OCI-LY7 (cell line): Measurements from ENCODE around the gene PURB. TPM values are rescaled to one million over a fixed set of nuclear protein-coding genes. Genes with fewer than 3 reads are reported as not detected.

Experiments
- BruUV-seq: library from RNA; stranded (reverse); fragments of 400-500 nt; replicated peaks from 2 replicates; lab custom pipeline; 2021; lab: Mats Ljungman, UMichigan
- CTCF ChIA-PET: fragments of 300-600 bp; sonication (Branson Sonifier 250); formaldehyde crosslinking; loops from one replicate; lab custom pipeline; 2022; ENCODE audit warnings: antibody characterized with exemption; ENCODE audit not compliant: unreplicated experiment; lab: Charles Lee
- POLR2A ChIA-PET: fragments of 300-600 bp; sonication (Branson Sonifier 250); formaldehyde crosslinking; loops from one replicate; lab custom pipeline; 2022; ENCODE audit warnings: antibody characterized with exemption; lab: Charles Lee
- DNase-seq: peaks from one replicate; pipeline ENCODE4 v3.0.0-alpha.2; 2015; ENCODE audit warnings: low spot score
- H2AFZ ChIP-seq: fragments of 200-600 bp; sonication (generic), shearing (Covaris generic); 2 replicates; pipeline ENCODE4 v1.6.1; 2014; ENCODE audit warnings: mild to moderate bottlenecking, antibody characterized with exemption, low read length, moderate library complexity
- H3K27ac ChIP-seq: fragments of 200-600 bp; sonication (generic); 2 replicates; pipeline ENCODE4 v1.5.1; 2014; ENCODE audit warnings: mixed run types, low read depth, mild to moderate bottlenecking, moderate library complexity, low read length, inconsistent platforms; ENCODE audit not compliant: poor library complexity, severe bottlenecking
- H3K36me3 ChIP-seq: fragments of 200-600 bp; sonication (generic); 2 replicates; pipeline ENCODE4 v1.6.1; 2014; ENCODE audit warnings: mild to moderate bottlenecking, antibody characterized with exemption, low read length, moderate library complexity, mixed read lengths; ENCODE audit not compliant: insufficient read depth
- H3K4me1 ChIP-seq: fragments of 200-600 bp; sonication (generic); 2 replicates; pipeline ENCODE4 v1.5.1; 2014; ENCODE audit warnings: mild to moderate bottlenecking, low read length; ENCODE audit not compliant: insufficient read depth, poor library complexity, severe bottlenecking
- H3K4me2 ChIP-seq: fragments of 200-600 bp; sonication (generic); 2 replicates; pipeline ENCODE4 v1.6.1; 2014; ENCODE audit warnings: mild to moderate bottlenecking, low read length
- H3K4me3 ChIP-seq: fragments of 200-600 bp; sonication (generic); 2 replicates; pipeline ENCODE4 v1.5.1; 2014; ENCODE audit warnings: mild to moderate bottlenecking, low read depth, low read length; ENCODE audit not compliant: poor library complexity, severe bottlenecking
- H3K79me2 ChIP-seq: fragments of 200-600 bp; sonication (generic); 2 replicates; pipeline ENCODE4 v1.6.1; 2016; ENCODE audit warnings: low read depth, mild to moderate bottlenecking, low read length, moderate library complexity, mixed read lengths; ENCODE audit not compliant: insufficient read depth
- H3K9me2 ChIP-seq: fragments of 200-600 bp; sonication (generic); 2 replicates; pipeline ENCODE4 v1.6.1; 2016; ENCODE audit warnings: mild to moderate bottlenecking, low read length, mixed read lengths; ENCODE audit not compliant: insufficient read depth
- H3K9me3 ChIP-seq: fragments of 200-600 bp; sonication (generic); 2 replicates; pipeline ENCODE4 v1.6.1; 2014; ENCODE audit warnings: mild to moderate bottlenecking, mixed run types, low read length, mixed read lengths
- H4K20me1 ChIP-seq: fragments of 200-600 bp; sonication (generic); 2 replicates; pipeline ENCODE4 v1.6.1; 2014; ENCODE audit warnings: mild to moderate bottlenecking, antibody characterized with exemption, low read length, moderate library complexity, mixed read lengths; ENCODE audit not compliant: insufficient read depth
- CTCF ChIP-seq: fragments of 200-600 bp; sonication (generic); conservative IDR thresholded peaks from 2 replicates; pipeline ENCODE4 v1.5.1; 2014; ENCODE audit warnings: mild to moderate bottlenecking, antibody characterized with exemption, low read length, moderate library complexity, mixed read lengths
- EZH2phosphoT487 ChIP-seq: fragments of 200-600 bp; sonication (generic); IDR thresholded peaks from 2 replicates; pipeline ENCODE4 v1.6.1; 2018; ENCODE audit warnings: low read depth, borderline replicate concordance, mild to moderate bottlenecking, mixed run types, antibody characterized with exemption, low read length, moderate library complexity, mixed read lengths
- intact Hi-C: fragments of 100-400 bp; cut with micrococcal nuclease; formaldehyde crosslinking; loops from one replicate; pipeline ENCODE4 v1.10.0; 2022; ENCODE audit not compliant: unreplicated experiment
- total RNA-seq, 2 experiments: library from RNA; depleted of rRNA in 1 of 2; stranded (reverse); fragments of >200 nt in 1 of 2; shearing (Covaris generic) in 1 of 2; gene quantifications; 2 replicates each; pipeline ENCODE4 v1.2.3, GENCODE V29; 2014 to 2022

The PURB gene
- total RNA-seq, 2 experiments from 2014 or later: 15.2 to 22.7 TPM

GRCh38 chr7:44889086-44889781, 3.9 kb upstream of the PURB start:
- no peak overlapping the region for H3K27ac ChIP-seq
- TF ChIP-seq EZH2phosphoT487 (no peak), CTCF (no peak)
- intact Hi-C loops: no loop called here
- H4K20me1 ChIP-seq: 0 out of 2 replicates have a peak, but pooled peaks cover 3% of the 10 kb centered on the region
- peaks cover 2% of the 10 kb centered on the region; the same call in 1 of the 2 replicates for H3K36me3 ChIP-seq
- ChIA-PET CTCF (interaction anchor here (0.6 kb wide), 1 partner anchor 331 kb away, joined by 6 read pairs; no protein-coding TSS in a partner anchor), POLR2A (interaction anchor here (0.6 to 1.0 kb wide), 2 partner anchors 8 to 80 kb away, joined by 3 to 8 read pairs; no protein-coding TSS in a partner anchor)
- H3K9me3 ChIP-seq: no peaks in the 10 kb centered on the region
- H2AFZ ChIP-seq: no peak overlapping the region
- BruUV-seq: no TSS peak
- DNase-seq: no peak
- peaks cover 42% of the 10 kb centered on the region for H3K4me1 ChIP-seq
- no peak overlapping the region for H3K4me3 ChIP-seq
- H3K79me2 ChIP-seq: peaks cover 9% of the 10 kb centered on the region
- no peaks in the 10 kb centered on the region for H3K9me2 ChIP-seq
- no peak overlapping the region for H3K4me2 ChIP-seq

GRCh38 chr7:44887293-44887692, 2.0 kb upstream of the PURB start:
- POLR2A ChIA-PET: interaction anchor here (0.6 to 0.7 kb wide), 4 partner anchors 31 to 252 kb away, joined by 3 to 5 read pairs (median 4); no protein-coding TSS in a partner anchor
- Histone ChIP-seq H4K20me1 (peaks cover 21% of the 10 kb centered on the region), H3K4me2 (peak overlapping the region; percentile 80; the same call in 1 of the 2 replicates), H3K79me2 (peaks cover 29% of the 10 kb centered on the region), H2AFZ (no peak overlapping the region), H3K27ac (no peak overlapping the region), H3K4me1 (peaks cover 61% of the 10 kb centered on the region), H3K9me2 (no peaks in the 10 kb centered on the region), H3K4me3 (no peak overlapping the region), H3K9me3 (no peaks in the 10 kb centered on the region), H3K36me3 (peaks cover 22% of the 10 kb centered on the region)
- no peak for TF ChIP-seq EZH2phosphoT487
- BruUV-seq: no TSS peak
- CTCF ChIA-PET: interaction anchor here (0.6 kb wide), 1 partner anchor 136 kb away, joined by 3 read pairs; no protein-coding TSS in a partner anchor
- intact Hi-C loops: no loop called here
- DNase-seq: peak; percentile 53

- no peaks in the 10 kb centered on the region for H3K9me3 ChIP-seq
- intact Hi-C loops: loop anchor here (1.0 kb wide), 1 partner anchor 38 kb away; no protein-coding TSS in a partner anchor
- peak overlapping the region; percentile 48 for H3K27ac ChIP-seq
- no peaks in the 10 kb centered on the region for H3K9me2 ChIP-seq
- DNase-seq: peak; percentile 64
- CTCF ChIA-PET: interaction anchor here (0.6 kb wide), 1 partner anchor 38 kb away, joined by 3 read pairs; no protein-coding TSS in a partner anchor
- peaks cover 54% of the 10 kb centered on the region for H3K79me2 ChIP-seq
- H4K20me1 ChIP-seq: peaks cover 44% of the 10 kb centered on the region
- POLR2A ChIA-PET: interaction anchor here (0.6 to 1.4 kb wide), 9 partner anchors 8 to 120 kb away, joined by 3 to 6 read pairs (median 3); no protein-coding TSS in a partner anchor
- peak overlapping the region; percentile 83 for H3K4me2 ChIP-seq
- H3K4me1 ChIP-seq: peaks cover 69% of the 10 kb centered on the region
- peaks cover 47% of the 10 kb centered on the region for H3K36me3 ChIP-seq
- TF ChIP-seq CTCF: no peak
- TF ChIP-seq EZH2phosphoT487: no peak
- BruUV-seq: no TSS peak
- H2AFZ ChIP-seq: no peak overlapping the region
- peak overlapping the region; percentile 77 for H3K4me3 ChIP-seq
Measured at GRCh38 chr7:44884621-44885393, 523 bp downstream of the PURB start.
